Bone marrow (tissue), 2 donors: ENCODE measurements around the gene PRTN3.
A peak's percentile ranks its signal among the peaks of the same experiment; 100 is the strongest.
"Not testable (repeated sequence)": the region's sequence is repeated elsewhere in the genome, so short reads cannot be mapped to it uniquely, and the experiment has no call there.

Source experiments
- DNase-seq, 2 donors: peaks; one replicate each; lab custom pipeline; 2025; lab: John Stamatoyannopoulos, UW

PRTN3 gene

DNA sequence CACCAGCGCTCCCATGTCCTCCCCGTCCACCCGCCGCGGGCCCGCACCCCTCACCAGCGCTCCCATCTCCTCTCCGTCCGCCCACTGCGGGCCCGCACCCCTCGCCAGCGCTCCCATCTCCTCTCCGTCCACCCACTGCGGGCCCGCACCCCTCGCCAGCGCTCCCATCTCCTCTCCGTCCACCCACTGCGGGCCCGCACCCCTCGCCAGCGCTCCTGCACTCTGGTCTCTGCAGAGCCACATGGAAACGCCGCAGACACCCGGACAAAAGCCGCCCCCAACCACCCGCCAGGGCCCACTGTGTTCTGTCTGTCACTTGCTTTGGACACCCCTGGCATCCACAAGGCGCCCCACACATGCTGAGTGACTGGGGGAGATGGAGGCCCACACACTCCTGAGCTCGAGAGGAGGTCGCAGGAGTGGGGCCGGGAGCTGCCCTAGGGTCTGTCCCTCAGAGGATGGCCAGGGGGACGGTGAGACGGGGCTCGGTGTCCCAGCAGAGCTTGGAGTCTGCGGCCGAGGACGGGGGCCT lies 26.0 kb downstream of the PRTN3 start:
- no peak for DNase-seq

DNA sequence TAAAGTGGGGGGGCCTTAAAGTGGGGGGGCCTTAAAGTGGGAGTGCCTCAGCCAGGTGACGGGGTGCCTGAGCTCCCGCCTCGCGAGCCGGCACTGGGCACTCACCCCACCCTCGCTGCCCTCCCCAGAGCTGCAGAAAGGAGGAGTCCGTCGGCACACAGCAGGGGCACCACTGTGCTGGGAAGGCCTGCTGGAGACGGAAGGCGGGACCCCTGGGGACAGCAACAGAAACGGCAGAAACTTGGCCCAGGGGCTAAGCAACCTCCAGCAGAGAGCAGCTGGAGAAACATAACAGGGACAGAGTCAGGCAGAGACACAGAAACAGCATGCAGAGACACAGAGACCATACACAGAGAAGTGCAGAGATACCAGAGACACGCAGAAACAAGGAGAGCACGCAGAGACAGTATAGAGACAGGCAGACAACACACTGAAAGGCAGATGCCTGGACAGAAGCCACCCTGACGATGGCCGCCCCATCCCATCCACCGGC lies 26.5 kb downstream of the PRTN3 start:
- no peak for DNase-seq

DNA sequence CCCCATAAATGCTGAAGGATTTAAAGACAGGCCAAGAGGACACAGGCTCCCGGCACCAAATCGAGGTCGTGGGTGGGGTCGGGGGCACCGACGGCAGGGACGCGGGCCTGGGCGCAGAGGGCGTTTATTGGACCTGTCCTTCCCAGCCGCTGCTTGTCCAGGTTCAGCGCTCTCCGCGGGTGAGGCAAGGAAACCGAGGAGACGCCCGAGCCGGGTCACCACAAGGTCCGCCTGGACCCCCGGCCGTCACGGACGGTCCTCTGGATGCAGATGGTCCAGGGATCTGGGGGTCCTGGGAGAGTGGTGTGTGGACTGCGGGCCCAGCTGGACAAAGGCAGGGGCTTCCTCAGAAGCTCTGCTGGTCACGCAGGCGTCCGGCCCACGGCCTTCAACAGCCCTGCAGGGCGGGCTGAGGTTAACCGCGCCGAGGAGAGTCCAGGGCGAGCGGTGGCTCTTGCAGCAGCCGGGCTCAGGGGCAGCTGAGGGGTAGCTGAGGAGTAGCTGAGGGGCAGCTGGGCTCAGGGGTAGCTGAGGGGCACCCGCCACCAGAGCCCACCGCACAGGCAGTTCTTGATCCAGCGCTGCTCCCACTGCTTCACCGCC lies 27.2 kb downstream of the PRTN3 start:
- no peak for DNase-seq

DNA sequence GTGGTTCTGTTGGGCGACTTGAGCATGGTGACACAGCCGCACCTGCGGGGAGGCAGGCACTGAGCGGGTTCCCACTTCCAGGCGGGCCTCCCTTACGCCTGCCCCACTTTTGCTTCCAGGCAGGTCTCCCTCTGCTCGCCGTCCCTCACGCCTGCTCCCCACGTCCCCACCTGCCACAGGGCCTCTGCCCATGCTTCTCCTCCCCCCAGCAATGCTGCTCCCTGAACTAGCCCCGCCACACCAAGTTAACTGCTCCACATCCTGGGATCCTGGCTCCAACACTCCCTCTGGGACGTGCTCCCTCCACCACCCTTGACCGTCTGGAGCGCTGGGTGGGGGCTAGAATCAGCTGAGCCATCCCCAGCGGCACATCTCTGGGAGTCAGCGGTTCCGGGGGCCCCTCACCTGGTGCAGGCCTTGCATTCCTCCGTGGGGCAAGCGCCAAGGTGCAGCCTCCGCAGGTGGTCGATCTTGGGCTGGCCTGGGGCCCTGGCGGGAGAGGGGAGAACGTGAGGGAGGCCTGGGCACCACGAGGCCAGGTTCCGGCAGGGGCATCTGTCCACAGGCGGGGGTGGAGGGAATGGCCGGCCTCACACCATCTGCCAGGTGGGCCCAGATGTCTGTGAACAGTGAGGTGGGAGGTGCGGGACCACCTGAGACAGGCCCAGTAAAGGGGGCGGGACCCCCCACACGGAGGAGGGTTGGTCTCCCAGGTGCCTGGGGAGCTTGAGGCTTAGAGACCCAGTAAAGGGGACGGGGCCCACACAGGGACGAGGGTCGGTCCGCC lies 27.9 kb downstream of the PRTN3 start:
- DNase-seq = no peak

DNA sequence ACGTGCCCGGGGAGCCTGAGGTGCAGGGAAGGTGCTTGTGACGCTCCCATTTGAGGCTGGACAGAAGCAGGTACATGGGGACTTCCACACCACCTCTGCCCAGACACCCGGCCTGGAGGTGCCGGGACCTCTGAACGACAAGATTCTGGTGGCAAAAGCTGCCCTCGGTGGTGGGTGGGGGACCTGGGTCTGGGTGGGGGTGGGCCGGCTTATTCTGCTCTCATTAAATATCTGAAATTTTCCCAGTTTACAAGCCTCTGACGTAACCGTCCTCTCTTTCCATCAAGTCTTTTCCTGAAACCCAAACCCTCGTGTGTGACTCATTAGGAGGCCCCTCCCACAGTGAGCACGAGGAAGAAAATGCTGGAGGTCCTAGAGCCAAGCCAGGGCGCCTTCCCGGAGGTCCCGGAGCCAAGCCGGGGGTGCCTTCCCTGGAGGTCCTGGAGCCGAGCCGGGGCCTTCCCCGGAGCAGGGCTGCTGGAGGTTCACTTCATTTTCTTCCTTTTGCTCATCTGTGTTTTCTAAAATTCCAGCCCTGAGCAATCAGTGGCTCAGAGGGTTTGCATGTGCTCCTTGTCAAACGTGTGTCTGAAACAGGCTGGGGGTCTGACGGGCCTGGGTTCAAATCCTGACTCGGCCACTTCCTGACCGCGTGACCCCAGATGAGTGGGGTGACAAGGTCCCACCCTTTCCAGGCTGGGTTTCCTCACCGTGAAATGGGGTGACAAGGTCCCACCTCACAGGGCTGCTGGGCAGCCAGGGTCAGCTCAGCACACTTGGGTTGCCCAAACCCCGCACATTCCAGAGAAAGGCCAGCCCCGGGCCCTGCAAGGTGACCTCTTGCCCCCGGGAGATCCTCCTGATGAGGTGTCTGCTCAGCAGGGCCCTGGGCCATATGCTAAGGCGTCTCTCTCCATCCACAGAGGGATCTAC lies 28.7 kb downstream of the PRTN3 start:
- no peak for DNase-seq

DNA sequence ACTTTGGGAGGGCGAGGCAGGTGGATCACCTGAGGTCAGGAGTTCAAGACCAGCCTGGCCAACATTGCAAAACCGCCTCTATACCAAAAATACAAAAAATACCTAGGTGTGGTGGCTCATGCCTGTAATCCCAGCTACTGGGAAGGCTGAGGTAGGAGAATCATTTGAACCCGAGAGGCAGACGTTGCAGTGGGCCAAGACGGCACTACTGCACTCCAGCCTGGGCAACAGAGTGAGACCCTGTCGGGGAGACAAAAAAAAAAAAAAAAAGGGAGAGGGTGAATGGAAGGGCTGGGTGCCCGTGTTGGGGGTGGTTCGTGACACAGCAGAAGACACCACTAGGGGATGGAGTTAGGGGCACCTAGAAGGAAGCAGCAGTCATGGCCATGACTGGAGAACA lies 29.5 kb downstream of the PRTN3 start:
- no peak for DNase-seq

DNA sequence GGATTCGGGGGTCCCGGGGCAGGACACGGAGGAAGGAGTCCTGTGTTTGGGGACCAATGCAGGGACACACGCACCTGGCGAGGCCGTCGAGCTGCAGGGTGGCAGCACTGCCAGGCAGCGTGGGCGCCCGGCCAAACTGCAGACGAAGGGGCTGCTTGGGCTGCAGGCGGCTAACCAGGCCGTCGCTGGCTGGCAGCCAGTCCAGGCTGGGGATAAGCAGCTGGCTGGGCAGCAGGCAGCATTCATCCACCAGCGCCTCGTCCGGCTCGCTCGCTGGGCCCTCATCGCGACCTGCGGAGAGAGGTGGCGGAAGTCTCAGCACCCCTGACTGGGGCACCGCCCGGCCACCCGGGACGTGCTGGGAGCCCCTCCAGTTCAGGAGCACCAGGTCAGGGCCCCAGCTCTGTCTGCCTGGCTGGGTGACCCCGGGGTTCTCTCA lies 30.2 kb downstream of the PRTN3 start:
- no peak for DNase-seq

DNA sequence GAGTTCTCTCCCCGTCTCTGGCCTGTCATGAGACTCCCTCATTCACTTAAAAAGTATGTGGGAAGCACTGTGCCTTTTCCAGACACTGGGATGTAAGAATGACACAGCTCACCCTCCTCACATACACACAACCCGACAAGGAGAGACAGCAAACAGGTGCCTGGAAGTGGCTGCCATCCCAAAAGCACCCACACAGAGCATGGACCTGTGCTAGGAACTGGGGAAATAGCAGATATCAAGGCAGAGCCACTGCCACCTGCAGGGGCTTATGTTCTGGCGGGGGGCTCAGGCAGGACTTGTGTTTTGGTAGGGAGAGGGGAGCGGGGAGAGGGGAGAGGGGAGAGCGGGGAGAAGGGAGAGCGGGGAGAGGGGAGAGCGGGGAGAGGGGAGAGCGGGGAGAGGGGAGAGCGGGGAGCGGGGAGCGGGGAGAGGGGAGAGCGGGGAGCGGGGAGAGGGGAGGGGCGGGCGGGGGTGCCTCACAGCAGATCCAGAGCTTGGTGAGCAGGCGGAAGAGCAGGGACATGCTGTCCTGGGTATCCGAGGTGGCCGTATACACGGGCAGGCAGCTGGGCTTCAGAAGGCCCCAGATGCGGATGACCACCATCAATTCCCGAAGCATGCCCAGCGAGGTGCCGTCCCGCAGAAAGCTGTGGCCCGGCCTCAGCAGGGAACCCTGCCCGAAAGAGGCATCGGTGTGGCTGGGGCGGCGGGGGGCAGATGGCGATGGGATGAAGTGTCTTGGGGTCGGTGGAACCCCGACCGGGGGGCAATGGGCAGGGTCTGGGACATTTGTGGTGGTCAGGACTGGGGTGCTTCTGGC lies 30.9 kb downstream of the PRTN3 start:
- no peak for DNase-seq

DNA sequence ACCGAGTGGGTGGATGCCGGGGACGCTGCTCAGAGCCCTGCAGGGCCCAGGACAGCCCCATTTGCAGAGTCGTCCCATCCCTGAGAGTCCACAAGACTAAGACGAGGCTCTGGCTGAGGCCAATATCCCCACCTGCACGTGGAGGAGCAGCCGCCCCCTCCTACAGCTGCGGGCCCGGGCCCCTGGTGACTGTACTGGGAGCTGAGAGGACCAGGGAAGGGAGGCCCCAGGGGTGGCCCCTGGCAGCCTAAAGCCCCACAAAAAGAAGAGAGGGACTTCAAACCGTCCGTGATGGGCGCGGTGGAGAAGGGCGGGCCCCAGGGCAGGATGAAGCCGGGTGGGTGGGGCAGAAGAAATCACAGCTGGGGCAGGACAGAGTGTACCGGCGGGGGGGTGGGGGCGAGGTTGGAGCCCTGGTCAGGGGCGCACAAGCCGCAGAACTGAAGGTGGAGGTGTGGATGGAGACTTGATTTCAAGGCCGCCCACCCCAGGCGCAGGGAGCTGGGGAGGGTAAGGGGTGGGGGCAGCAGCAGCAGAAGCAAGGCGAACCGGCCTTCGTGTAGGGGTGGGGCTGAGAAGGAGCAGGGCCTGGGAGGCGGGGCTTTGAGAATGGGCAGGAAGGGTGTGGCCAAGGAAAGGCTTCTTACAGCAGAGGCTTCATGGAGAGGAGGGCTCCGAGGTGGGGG lies 31.6 kb downstream of the PRTN3 start:
- DNase-seq = peak; percentile 21 to 26

DNA sequence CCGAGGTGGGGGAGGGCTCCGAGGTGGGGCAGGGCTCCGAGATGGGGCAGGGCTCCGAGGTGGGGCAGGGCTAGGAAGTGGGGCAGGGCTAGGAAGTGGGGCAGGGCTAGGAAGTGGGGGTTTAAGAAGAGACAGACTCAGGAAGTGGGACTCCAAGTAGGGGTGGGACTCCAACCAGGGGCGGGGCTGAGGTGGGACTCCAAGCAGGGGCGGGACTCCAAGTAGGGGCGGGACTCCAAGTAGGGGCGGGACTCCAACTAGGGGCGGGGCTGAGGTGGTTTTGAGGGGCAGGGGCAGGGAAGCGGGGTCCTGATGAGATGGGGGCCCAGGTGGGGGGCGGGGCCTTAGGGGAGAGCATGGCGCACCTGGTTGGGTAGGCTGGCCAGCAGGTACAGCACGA lies 32.3 kb downstream of the PRTN3 start:
- peak in 1 of 2 donors; percentile 28 for DNase-seq

DNA sequence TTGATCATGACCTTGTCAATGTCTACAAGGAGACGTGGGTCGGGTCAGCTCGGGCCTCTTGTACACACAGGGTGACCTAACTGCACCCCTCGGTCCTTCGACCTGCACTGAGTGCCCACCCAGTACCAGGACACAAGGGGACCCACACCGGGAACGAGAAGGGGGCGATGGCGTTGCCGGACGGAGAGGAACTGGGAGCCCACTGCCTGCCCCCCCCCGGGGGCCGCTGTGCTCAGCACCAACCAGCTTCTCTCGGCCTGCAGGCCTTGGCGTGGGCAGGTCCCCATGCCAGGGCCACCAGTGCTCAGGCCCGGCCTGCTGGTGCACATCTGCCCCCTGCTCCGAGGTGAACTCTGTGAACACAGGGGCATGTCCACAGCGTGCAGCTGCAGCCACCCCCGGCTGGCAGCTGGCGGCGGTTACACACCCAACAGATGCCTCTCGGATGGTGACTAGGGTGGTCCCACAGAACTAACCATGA lies 32.8 kb downstream of the PRTN3 start:
- DNase-seq = no peak

DNA sequence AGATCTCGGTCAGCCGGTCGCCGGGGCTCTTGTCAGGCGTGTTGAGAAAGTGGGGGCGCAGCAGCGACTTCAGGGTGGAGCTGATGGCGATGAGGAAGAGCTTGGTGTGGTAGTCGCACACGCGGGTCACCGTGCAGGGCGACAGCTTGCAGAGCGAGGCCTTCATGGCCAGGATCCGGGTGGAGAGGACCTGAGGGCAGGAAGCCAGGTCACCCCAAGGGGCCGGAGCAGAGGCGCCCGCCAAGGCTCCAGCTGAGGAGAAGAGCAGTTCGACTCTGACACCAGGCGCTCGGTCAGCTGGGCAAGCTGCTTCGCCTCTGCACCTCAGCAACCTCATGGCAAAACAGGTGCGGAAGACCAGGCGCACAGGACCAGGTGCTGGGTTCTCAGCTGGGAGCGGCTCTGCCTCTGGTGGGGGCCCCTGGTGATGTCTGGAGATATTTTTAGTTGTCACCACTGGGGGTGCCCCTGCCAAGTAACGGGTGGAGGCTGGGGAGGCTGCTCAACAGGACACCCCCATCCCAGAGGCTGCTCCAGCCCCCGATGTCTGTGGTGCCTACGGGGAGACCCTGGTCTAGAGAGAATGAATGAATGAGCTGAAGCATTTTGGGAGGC lies 34.6 kb downstream of the PRTN3 start:
- DNase-seq = no peak

DNA sequence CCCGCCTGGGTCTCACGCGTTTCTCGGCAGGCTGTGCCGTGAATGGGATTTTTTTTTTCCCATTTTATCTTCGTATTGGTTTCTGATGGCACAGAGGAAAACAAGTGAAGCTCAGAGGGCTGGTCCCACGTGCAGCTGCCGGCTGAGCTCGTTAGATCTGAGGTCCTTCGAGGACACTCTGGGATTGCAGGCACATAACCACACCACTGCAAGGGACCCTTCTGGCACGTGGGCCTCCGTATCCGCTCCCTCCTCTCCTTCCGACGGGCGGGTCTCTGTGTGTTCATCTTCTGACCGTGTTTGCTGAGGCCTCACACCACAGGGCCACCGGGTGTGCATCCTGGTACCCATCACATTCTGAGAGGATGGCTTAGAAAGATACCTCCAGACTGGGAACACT lies 35.3 kb downstream of the PRTN3 start:
- no peak for DNase-seq

DNA sequence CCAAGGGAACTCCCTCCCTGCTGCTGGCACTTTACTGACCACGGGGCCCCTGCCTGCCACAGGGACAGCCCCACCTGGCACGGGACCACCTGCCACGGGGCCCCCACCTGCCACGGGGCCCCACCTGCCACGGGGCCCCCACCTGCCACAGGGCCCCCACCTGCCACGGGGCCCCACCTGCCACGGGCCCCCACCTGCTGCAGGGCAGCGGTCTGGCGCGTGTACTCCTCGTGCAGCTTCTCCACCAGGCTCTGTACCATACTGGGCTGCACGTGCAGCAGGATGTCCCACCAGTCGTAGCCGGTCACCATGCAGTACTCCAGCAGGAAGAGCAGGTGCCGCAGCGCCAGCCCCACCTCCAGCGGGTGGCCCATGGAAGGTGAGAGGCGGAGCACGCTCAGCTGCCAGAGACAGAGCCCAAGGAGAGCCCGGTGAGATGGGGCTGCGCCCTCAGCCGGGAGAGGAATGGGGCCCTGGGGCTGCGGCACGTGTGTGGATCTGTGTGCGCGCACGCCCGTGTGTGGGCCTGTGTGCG lies 36.0 kb downstream of the PRTN3 start:
- DNase-seq = no peak

DNA sequence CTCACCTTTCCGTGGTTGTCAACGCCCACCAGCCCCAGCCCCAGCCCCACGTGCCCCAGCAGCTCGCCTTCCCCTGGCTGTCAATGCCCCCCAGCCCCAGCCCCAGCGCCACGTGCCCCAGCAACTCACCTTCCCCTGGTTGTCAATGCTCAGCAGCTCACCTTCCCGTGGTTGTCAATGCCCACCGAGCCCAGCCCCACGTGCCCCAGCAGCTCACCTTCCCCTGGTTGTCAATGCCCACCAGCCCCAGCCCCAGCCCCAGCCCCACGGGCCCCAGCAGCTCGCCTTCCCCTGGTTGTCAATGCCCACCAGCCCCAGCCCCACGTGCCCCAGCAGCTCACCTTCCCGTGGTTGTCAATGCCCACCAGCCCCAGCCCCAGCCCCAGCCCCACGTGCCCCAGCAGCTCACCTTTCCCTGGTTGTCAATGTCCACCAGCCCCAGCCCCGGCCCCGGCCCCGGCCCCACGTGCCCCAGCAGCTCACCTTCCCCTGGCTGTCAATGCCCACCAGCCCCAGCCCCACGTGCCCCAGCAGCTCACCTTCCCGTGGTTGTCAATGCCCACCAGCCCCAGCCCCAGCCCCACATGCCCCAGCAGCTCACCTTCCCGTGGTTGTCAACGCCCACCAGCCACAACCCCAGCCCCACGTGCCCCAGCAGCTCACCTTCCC lies 37.3 kb downstream of the PRTN3 start:
- DNase-seq = not testable (repeated sequence)

DNA sequence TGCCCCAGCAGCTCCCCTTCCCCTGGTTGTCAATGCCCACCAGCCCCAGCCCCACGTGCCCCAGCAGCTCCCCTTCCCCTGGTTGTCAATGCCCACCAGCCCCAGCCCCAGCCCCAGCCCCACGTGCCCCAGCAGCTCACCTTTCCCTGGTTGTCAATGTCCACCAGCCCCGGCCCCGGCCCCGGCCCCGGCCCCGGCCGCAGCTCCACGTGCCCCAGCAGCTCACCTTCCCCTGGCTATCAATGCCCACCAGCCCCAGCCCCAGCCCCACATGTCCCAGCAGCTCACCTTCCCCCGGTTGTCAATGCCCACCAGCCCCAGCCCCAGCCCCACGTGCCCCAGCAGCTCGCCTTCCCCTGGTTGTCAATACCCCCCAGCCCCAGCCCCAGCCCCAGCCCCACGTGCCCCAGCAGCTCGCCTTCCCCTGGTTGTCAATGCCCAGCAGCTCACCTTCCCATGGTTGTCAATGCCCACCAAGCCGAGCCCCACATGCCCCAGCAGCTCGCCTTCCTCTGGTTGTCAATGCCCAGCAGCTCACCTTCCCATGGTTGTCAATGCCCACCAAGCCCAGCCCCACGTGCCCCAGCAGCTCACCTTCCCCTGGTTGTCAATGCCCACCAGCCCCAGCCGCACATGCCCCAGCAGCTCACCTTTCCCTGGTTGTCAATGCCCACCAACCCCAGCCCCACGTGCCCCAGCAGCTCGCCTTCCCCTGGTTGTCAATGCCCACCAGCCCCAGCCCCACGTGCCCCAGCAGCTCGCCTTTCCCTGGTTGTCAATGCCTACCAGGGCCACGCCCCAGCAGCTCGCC lies 38.2 kb downstream of the PRTN3 start:
- DNase-seq = not testable (repeated sequence)

DNA sequence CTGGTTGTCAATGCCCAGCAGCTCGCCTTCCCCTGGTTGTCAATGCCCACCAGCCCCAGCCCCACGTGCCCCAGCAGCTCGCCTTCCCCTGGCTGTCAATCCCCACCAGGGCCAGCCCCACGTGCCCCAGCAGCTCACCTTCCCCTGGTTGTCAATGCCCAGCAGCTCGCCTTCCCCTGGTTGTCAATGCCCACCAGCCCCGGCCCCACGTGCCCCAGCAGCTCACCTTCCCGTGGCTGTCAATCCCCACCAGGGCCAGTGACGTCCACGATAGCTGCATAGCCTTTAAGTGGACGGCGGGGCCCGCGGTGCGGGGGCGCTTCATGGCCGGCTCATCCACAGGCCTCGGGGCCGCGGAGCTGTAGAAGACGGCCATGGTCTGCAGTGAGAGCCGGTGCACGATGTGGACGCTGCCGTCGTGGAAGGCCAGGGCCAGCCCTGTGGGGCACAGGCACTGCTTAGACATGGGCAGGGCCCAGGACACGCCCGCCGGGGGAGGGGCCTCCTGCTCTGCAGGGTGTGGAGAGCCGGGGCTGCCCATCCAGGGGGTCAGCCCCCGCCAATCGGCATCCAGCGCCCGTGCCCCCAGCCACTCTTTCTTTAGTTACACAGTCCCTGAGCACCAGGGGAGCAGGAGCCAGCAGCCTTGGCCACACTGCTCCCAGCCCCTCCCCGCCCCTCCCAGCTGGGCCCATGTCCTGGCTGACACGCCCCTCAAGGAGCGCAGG lies 39.1 kb downstream of the PRTN3 start:
- no peak for DNase-seq
